Ishikawa (cell line): ENCODE results near the gene HK2.

Experiments
- CEBPB ChIP-seq: IDR thresholded peaks from 2 replicates; pipeline ENCODE4 v1.6.1; 2012
- CREB1 ChIP-seq: IDR thresholded peaks from 2 replicates; pipeline ENCODE4 v1.6.1; 2012; ENCODE audit warnings: low read depth
- EGR1 ChIP-seq: IDR thresholded peaks from 2 replicates; pipeline ENCODE4 v1.6.1; 2012
- EP300 ChIP-seq: IDR thresholded peaks from 2 replicates; pipeline ENCODE4 v1.6.1; 2012; ENCODE audit warnings: borderline replicate concordance
- FOXM1 ChIP-seq: IDR thresholded peaks from 2 replicates; pipeline ENCODE4 v1.6.1; 2012; ENCODE audit warnings: low read depth, borderline replicate concordance
- MAX ChIP-seq: IDR thresholded peaks from 2 replicates; pipeline ENCODE4 v1.6.1; 2012
- NFIC ChIP-seq: IDR thresholded peaks from 2 replicates; pipeline ENCODE4 v1.6.1; 2012
- RAD21 ChIP-seq: IDR thresholded peaks from 2 replicates; pipeline ENCODE4 v1.6.1; 2012; ENCODE audit warnings: low read depth
- TAF1 ChIP-seq: IDR thresholded peaks from 2 replicates; pipeline ENCODE4 v1.6.1; 2012; ENCODE audit warnings: low read depth, mild to moderate bottlenecking
- TEAD4 ChIP-seq: IDR thresholded peaks from 2 replicates; pipeline ENCODE4 v1.6.1; 2012
- YY1 ChIP-seq: IDR thresholded peaks from 2 replicates; pipeline ENCODE4 v1.6.1; 2012; ENCODE audit warnings: low read depth
- ZBTB7A ChIP-seq: IDR thresholded peaks from 2 replicates; pipeline ENCODE4 v1.6.1; 2012; ENCODE audit warnings: low read depth
- TF ChIP-seq, protein P1 (sequence below): IDR thresholded peaks from 2 replicates; pipeline ENCODE4 v1.6.1; 2012; ENCODE audit warnings: low read depth, mild to moderate bottlenecking
- TF ChIP-seq, protein P2 (sequence below): IDR thresholded peaks from 2 replicates; pipeline ENCODE4 v1.6.1; 2012

GRCh38 chr2:74862020-74862964, 28.4 kb downstream of the HK2 start:
- no peak for TF ChIP-seq MAX
- TF ChIP-seq TAF1, result no peak
- no peak for TF ChIP-seq RAD21
- TF ChIP-seq, protein P1, sequence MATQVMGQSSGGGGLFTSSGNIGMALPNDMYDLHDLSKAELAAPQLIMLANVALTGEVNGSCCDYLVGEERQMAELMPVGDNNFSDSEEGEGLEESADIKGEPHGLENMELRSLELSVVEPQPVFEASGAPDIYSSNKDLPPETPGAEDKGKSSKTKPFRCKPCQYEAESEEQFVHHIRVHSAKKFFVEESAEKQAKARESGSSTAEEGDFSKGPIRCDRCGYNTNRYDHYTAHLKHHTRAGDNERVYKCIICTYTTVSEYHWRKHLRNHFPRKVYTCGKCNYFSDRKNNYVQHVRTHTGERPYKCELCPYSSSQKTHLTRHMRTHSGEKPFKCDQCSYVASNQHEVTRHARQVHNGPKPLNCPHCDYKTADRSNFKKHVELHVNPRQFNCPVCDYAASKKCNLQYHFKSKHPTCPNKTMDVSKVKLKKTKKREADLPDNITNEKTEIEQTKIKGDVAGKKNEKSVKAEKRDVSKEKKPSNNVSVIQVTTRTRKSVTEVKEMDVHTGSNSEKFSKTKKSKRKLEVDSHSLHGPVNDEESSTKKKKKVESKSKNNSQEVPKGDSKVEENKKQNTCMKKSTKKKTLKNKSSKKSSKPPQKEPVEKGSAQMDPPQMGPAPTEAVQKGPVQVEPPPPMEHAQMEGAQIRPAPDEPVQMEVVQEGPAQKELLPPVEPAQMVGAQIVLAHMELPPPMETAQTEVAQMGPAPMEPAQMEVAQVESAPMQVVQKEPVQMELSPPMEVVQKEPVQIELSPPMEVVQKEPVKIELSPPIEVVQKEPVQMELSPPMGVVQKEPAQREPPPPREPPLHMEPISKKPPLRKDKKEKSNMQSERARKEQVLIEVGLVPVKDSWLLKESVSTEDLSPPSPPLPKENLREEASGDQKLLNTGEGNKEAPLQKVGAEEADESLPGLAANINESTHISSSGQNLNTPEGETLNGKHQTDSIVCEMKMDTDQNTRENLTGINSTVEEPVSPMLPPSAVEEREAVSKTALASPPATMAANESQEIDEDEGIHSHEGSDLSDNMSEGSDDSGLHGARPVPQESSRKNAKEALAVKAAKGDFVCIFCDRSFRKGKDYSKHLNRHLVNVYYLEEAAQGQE, result no peak
- TF ChIP-seq EP300, result no peak
- no peak for TF ChIP-seq TEAD4
- TF ChIP-seq YY1, result no peak
- no peak for TF ChIP-seq CEBPB
- TF ChIP-seq FOXM1, result no peak
- no peak for TF ChIP-seq CREB1
- TF ChIP-seq NFIC, result no peak
- TF ChIP-seq ZBTB7A, result no peak
- TF ChIP-seq EGR1, result no peak
- TF ChIP-seq, protein P2, sequence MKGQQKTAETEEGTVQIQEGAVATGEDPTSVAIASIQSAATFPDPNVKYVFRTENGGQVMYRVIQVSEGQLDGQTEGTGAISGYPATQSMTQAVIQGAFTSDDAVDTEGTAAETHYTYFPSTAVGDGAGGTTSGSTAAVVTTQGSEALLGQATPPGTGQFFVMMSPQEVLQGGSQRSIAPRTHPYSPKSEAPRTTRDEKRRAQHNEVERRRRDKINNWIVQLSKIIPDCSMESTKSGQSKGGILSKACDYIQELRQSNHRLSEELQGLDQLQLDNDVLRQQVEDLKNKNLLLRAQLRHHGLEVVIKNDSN, result no peak
